PFSK-1 (cell line): Measurements from ENCODE around the gene NACC2.

ENCODE experiments used
- TAF1 ChIP-seq: IDR thresholded peaks from 2 replicates; pipeline ENCODE4 v1.6.1; 2012; ENCODE audit warnings: low read length, control low read depth, borderline replicate concordance; ENCODE audit not compliant: insufficient read depth
- TF ChIP-seq, protein P1 (sequence below), 2 experiments: IDR thresholded peaks; 2 replicates each; pipeline versions ENCODE4 v1.6.1 to v1.8.0; 2011 to 2012; ENCODE audit warnings: low read depth in 2 of 2, low read length in 2 of 2, control low read depth in 1 of 2, inconsistent platforms in 1 of 2, mild to moderate bottlenecking in 1 of 2, moderate library complexity in 1 of 2; ENCODE audit not compliant: insufficient read depth in 1 of 2

- TF ChIP-seq TAF1: no peak
- TF ChIP-seq, protein P1, sequence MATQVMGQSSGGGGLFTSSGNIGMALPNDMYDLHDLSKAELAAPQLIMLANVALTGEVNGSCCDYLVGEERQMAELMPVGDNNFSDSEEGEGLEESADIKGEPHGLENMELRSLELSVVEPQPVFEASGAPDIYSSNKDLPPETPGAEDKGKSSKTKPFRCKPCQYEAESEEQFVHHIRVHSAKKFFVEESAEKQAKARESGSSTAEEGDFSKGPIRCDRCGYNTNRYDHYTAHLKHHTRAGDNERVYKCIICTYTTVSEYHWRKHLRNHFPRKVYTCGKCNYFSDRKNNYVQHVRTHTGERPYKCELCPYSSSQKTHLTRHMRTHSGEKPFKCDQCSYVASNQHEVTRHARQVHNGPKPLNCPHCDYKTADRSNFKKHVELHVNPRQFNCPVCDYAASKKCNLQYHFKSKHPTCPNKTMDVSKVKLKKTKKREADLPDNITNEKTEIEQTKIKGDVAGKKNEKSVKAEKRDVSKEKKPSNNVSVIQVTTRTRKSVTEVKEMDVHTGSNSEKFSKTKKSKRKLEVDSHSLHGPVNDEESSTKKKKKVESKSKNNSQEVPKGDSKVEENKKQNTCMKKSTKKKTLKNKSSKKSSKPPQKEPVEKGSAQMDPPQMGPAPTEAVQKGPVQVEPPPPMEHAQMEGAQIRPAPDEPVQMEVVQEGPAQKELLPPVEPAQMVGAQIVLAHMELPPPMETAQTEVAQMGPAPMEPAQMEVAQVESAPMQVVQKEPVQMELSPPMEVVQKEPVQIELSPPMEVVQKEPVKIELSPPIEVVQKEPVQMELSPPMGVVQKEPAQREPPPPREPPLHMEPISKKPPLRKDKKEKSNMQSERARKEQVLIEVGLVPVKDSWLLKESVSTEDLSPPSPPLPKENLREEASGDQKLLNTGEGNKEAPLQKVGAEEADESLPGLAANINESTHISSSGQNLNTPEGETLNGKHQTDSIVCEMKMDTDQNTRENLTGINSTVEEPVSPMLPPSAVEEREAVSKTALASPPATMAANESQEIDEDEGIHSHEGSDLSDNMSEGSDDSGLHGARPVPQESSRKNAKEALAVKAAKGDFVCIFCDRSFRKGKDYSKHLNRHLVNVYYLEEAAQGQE (IDR thresholded peaks at IDR 0.05; ENCODE audit: insufficient read depth in 1 of 2, low read depth in 2 of 2, low read length in 2 of 2): no peak
These were observed 90.4 kb downstream of the NACC2 start for GRCh38 chr9:136004712-136005111.
